SH-SY5Y (cell line): Measurements from ENCODE around the gene RAB12.

Source experiments
- GATA2 ChIP-seq: IDR thresholded peaks from 2 replicates; pipeline ENCODE4 v1.6.1; 2011; ENCODE audit warnings: mild to moderate bottlenecking, low read depth, low read length
- GATA3 ChIP-seq: IDR thresholded peaks from 2 replicates; pipeline ENCODE4 v1.6.1; 2011; ENCODE audit warnings: low read depth, mild to moderate bottlenecking, low read length, moderate library complexity

GRCh38 chr18:8686611-8687010 is 77.4 kb downstream of the RAB12 start:
- TF ChIP-seq GATA2, result no peak
- no peak for TF ChIP-seq GATA3
